ENCODE results near the gene GLS.
"Not testable (repeated sequence)": the region's sequence is repeated elsewhere in the genome, so short reads cannot be mapped to it uniquely, and the experiment has no call there.

The GLS gene

DNA sequence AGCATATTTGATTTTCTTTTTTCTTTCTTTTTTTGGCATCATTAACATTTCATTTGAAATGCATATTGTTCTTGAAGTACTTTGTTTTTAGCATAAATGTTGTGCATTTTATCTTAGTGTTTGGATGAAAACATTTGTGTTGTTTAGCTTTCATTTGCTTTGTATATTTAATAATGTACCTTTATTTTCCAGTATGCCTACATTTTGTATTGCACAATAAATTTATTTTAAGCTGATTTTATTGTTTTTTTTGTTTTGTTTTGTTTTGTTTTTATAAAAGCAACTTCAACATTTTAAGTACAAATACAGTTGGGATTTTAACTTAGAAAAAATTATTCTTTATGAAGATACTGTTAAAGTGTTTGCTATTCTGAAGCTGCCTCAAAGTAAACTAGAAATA is 54.4 kb downstream of the GLS start:
- no peak for DNase-seq

DNA sequence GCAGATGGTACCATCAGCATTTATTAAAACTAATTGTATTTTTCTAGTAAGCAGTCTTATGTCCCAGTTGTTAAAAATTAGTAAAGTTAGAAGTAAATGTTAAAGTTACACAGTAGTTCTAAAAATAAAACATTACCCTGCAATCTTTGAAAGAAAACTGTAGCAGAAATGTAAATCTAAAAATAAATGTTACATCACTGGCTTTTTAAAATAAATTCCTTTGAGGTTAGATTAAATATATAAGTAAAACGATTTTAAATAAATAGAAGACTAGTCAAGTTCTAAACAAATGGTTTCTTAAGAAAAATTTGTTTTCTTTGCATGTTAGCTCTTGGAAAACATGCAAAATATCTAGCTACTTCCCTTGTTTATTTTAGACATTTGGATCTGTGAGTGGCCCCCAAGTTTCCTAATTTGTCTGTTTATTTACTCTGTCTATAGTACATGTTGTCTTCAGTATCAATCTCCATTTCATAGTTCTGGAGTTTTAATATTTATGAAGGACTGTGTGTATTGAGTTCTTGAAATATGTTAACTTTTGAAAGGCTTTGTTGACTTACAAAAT is 58.2 kb downstream of the GLS start:
- DNase-seq: peak; percentile 40

DNA sequence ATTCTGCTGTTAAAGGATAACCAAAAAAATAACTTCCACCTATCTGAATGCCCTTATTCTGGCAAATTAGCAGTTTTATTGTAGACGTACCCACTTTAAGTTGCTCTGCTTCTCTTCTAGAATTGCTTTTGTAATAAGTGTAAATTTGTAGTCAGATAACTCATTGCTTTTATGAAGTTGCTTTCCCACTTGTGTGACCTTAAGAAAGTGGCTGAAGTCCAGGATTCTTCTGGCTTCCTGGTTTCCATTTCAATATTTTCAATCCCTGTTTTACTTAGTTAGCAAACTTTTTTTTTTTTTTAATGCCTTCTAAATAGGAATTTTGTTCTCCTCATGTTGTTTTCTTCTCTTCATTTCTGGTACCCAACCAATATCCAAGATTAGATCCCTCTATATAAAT is 59.8 kb downstream of the GLS start:
- no peak for DNase-seq

DNA sequence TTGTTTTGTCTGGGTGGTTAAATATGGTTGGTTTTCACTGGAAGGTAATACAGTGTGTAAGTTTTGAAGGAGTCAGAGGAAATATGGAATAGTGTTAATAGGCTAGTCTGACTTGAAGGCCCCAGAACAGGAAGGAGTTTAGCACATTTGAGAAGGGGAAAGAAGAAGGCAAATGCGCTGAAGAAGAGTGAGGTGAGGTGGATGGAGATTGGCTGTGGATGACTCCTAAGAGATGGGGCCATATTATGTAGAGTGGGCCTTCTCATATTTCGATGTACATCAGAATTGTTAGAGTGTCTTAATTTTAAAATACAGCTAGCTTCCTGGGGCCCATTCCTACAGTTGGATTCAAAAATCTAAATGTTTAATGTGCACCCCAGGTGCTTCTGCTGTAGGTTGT is 61.0 kb downstream of the GLS start:
- DNase-seq: no peak

DNA sequence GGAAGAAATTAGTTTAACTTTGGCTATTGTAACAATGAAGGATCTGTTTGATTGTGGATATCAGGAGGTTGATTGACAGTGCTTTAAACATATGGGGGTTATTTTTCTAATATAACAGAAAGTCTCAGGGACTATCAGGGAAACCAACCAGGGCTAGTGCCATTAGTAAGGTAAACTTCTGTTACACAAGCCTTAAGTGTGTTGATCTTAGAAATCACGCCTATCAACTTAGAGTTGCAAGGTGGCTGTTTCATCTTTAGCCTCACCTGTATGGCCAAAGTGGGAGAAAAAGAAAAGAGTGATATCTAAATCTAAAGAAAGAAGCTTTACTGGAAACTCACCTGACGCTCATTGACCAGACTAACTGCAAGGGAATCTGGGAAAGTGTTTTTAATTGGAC is 62.1 kb downstream of the GLS start:
- DNase-seq: no peak

DNA sequence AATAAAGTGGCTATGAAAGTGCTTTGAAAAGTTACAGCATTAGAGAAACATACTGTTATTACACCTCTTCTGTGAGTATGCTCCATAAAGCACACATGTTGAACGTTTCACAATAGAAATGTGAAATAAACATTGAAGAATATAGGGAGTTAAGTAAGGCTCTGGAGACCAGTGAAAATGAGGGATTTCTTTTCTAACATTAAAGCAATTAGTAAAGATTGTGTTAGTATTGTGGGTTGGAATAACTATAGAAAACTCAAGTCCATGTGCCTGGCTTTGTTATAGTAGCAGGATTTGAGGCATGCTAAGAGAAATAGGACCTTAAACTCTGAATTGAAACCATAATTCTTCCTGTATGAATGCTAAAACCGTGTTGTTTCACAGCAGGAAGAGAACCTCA is 63.1 kb downstream of the GLS start:
- DNase-seq: no peak

DNA sequence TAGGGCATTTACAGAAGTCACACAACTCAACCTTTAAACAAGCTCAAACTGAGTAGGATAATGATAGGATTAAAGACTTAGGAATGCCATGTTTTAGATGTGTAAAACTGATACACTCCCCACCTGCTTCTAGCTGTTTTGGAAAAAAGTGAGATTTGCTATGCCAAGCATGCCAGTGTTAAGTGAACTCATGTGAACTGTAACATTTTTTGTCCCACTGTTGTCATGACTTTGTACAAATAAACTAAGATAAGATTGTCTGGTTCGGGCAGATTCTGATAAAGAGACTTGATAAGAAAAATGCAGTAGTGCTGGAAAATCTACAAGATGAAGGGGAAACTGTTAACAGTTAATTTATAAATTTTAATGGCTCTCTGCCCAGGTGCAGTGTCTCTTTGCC is 66.5 kb downstream of the GLS start:
- peak; percentile 39 for DNase-seq

DNA sequence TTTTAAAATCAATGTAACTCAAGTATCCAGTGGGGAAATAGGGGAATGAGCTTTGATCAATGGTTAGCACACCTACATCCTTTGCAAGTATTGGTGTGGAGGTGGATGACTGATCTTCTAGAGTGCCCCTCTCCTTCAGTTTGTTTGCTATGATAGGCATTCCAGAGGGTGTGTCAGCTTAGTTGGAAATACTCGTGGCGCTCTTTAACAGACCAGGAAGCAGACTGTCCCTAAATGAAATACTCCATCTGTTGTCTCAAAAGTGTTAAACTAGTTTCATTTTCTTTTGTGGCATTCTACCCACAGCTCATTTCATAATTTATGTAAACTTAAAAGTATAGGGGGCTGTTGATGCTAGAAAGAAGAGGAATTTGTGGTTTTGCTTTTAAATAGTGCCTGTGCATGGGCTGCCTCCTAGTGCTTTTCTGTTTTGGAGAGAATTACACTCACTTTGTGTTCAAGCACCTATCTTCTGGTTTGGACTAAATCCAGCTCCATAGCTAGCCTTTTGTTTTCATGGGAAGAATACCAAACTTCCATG is 67.2 kb downstream of the GLS start:
- peak; percentile 81 for DNase-seq

DNA sequence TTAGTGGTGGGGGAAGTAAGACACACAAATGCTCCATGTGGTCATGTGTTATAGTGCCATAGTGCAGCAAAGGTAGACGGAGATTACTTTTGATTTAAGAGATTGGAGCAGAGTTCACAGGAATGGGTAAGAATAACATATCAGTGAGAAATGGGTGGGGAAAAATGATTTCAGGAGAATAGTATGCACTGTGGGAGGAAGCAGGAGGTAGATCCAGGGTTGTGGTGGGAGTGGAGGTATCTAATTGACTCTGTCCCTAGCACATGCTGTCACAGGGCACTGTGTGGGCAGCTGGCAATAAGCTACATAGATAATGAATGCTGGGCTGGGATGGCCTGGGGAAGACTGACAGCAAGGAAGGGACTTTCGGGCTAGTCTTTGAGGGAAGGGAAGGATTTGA is 68.0 kb downstream of the GLS start:
- DNase-seq: peak; percentile 55

DNA sequence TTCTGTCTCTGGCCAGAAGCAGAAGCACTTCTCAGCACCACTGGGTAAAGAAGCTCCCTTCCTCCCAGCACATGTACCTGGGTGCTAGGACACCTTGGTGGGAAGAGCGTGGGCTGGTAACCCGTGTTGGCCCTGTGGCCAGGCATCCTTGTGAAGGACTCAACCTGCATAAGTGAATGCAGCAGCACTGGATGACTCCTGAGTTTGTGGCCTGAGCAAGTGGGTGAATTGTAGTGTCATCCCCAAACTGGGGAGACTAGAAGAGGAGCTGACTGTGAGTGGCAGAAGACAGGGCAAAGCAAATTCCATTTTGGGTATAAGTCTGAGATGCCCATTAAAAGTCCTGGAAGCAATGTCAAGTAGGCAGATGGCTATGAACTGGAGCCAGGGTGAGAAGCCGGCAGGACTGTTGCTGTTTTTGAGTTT is 70.0 kb downstream of the GLS start:
- DNase-seq: no peak

DNA sequence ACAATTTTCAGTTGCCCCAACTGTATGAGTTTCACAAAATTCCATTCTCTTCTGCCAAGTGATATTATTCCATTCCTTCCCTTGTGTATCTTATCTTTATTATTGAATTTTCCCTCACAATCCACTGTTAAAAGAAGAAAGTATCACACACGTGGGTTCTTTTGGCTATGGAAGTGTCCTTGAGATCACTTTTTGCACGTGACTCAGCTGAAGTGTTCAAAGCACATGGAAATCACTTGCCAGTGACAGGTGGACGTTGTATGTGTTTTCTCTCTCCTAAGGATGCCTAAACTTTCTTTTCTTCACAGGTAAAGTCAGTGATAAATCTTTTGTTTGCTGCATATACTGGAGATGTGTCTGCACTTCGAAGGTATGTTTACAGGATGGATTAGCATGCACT is 72.6 kb downstream of the GLS start:
- DNase-seq: no peak

DNA sequence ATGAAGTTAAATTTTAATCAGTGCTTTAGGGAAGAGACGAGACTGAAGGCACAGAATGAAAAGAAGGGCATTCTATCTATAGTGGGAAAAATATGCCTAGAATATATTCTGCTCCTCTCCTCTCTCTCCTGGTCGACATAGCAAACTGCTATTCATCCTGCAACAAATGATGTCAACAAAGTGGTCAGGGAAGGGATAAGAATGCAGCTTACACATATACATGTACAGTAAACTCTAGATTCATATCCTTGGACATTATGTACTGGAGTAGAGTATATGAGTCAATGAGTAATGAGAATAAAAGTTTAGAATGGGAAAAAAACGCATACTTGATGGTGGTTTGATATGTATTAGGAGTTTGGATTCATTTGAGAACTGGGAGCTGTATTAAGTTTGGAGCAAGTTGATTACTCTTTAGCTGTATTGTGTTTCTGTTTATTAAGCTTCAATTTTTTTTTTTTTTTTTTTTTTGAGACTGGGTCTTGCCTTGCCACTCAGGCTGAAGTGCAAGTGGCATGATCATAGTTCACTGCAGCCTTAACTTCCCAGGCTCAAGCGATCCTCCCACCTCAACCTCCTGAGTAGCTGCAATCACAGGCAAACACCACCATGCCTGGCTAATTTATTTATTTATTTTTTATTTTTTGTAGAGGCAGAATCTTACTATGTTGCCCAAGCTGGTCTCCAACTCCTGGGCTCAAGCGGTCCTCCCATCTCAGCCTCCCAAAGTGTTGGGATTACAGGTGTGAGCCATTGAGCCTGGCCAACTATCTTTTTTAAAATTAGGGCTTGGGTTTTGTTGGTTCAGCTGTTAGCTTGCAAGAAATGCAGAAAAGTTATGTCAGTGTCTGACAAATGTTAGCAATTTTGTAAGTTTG is 79.5 kb downstream of the GLS start:
- peak; percentile 58 for DNase-seq

DNA sequence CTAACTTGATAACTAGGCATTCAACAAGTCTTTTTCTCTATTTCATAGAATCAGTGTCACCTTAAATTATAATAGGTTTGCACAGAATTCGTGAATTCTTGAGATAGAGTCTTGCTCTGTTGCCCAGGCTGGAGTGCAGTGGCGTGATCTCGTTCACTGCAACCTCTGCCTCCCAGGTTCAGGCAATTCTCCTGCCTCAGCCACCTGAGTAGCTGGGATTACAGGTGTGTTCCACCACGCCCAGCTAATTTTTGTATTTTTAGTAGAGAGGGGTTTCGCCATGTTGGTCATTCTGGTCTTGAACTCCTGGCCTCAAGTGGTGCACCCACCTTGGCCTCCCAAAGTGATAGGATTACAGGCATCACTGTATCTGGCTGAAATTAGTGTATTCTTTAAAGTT is 80.5 kb downstream of the GLS start:
- DNase-seq: not testable (repeated sequence)

DNA sequence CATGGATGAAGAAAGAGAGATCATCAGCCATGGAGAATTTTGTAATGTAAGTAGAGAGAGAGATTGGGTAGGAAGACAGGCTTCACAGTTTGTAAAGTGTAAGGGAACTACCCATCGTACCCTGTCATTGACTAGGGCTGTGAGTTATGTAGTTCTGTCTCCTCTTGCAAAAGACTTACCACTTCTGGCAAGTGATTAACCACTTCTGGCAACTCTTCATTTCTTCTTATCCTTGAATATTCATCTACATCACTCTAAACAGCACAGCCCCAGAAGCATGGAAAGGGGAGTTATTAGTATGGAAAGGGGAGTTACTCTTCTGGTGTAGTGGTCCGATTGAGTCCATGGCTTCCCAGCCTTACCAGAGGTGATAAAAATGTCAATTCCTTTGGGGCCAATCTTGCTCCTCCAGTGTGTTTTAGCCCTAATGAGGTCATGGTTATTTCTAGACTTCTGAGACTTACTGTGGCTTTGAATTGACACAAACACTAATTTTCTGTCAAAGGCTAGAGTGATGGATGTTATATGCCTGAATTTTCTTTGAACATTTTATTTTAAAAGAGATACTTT is 81.4 kb downstream of the GLS start:
- peak; percentile 28 for DNase-seq

DNA sequence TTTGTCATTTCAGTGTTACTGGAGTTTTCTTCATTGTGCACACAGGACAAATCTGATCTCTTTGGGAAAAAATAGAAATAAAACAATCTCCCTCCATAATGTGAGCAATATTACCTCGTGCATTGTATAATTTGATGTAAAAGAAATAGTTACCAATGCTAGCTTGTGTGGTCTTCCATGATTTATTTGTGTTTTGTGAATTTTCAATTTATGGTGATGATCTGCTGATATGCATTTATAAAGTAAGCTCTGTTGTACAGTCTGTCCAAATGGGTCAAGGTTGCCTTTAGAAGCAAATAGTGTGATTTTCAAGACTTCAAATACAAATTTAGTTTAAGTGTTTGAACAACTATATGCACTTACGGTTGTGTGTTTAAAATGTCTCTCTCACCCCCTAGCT is 82.5 kb downstream of the GLS start:
- no peak for DNase-seq

DNA sequence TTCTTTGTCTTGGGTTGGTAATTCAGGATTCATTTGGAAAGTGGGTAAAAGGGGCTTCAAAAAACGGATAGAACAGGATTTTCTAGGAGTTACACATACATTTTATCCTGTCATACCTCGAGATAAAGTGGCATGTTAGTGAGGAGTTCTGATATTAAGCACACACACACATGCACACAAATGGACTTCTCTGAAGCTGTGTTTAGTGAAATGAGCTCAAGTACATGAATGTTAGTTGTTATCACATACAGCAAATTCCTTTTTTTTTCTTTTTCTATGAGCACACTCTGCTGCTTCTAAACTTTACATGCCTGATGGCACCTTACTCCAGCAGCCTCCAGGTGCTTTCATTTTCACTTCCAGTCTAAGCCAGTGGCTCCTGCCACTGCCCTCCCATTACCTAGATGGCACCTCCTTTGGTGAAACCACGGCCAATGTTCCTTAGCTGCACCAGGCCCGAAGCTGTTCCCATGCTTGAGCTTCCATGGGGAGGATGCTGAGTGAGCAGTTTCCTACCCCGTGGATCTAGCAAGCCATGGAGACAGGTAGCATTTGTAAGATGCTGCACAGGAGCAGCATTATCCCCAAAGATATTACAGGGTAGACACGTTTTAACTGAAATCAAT is 83.7 kb downstream of the GLS start:
- no peak for DNase-seq

DNA sequence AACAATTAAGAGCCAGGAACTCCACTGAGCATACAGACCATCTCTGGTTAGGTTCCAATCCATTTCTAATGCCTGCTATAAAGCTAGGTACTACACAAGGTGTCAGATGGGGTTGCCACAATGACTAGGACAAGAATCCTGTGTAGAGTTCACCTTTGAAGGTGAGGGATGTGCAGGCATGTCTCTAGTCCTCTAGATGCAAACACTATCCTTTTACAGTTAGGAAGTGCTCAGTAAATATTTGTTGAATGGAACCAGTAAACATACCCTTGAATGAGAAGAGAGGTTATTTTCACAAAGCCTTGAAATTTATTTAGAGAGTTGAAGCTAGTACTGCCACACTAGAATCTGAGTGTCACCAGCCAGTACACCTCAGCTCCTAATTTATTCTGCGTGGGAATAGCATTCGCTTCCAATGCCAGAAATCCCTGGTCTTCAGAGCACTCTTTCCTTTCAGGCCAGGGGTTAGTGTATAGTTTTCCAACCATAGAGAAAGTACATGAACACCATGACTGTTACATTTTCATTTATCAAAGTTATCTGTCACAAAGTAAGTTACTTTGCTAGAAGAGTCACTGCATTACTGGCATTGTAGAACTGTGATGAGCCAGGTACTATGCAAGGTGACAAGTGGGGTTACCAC is 85.1 kb downstream of the GLS start:
- no peak for DNase-seq

DNA sequence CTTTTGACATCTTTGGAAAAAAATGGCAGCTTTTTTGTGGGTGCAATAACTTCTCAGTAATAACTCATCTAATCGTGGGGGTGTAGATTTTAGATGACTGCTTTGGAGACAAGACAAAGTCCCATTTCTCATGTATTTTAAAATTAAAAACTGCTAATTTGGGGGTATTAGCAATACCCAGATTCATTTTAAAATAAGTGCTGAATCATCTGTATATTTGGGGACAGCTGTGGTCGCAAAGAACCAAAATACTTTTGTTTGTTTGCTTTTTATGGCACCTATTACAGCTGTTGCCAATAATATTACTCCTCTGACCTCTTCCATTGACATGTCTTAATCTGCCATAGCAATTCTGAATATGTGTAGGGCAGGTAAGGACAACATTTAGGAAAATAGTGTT is 87.9 kb downstream of the GLS start:
- DNase-seq: no peak

DNA sequence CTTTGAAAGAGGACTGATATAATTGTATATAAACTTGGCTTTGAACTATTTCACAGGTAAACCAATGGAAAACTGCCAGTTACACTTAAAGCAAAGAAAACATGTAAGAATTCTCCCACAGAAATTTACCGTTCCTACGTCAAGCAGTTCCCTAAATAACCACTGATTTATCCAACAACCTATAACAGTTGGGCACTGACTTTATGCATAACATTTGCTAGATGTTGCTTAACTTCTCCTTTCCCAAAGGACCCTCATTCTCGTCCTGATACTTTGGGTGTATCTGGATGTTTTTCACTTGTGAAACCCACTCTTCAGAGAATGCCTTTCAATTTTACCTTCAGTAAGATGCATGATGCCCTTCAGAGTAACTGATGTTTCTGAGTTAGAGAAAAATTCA is 89.5 kb downstream of the GLS start:
- DNase-seq: no peak

DNA sequence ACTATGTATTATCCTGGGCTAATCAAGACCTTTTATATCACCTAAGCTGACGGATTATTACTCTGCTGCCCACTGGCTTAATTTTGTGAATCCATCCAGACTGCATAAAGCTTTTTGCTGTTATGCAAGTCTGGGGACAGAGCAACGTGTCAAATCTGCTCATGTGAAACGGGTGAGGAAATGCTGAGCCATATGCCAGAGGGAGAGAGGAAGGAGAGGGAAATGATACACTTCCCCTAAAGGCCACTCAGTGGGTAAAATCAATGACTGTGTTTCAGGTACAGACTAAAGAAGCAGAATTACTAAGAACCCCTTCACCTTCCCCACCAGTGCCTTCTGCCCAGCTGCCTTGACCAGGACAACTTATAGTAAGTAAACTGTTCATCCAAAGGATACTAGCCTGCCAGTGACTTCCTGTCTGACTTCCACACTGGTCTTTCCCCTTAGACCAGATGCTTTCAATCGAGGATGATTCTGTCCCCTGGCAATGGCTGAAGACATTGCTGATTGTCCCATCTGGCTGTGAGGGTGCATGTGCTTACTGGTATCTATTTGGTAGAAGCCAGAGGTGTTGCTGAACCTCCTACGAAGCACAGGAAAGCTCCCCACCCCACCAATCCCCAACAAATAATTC is 90.4 kb downstream of the GLS start:
- DNase-seq: no peak

DNA sequence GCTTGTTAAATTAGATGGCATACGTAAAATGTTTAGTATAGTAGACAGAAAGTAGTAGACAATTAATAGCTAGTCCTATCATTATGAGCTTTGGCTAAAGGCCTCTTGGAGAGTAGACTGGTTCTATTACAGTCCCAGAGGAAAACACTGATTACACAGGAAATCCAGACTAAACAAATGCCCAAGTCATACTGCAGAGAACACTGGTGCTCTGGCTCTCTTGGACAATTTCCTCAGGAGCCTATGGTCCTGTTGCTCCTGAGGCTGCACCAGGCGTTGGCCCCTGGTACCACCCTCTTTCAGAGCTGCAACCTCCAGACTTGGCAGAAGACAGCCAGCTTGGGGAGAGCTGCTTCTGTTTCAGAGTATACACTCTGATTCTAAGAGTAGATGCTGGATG is 91.6 kb downstream of the GLS start:
- DNase-seq: no peak

DNA sequence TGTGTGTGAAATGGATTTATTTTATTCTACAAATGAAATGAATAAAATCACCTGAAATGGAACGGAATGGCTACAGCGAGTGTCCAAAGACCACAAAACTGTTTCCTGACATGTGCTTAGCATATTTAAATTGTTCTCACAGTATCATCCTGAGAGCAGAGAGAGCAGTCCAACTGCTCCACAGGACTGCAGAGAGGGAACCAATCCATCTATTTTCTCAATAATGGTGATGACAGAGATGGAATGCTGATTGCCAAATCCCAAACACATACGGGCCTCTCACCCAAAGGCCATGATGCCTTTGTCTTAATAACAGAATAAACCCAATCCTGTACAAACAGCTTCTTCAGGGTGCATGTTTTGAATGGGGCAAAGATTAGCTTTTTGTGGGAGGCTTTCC is 92.2 kb downstream of the GLS start:
- DNase-seq: no peak
